ENCODE results near the gene SPAG16.
"Not testable (repeated sequence)": the region's sequence is repeated elsewhere in the genome, so short reads cannot be mapped to it uniquely, and the experiment has no call there.

SPAG16 gene

GRCh38 chr2:213408426-213409070 is 124.3 kb downstream of the SPAG16 start:
- not testable (repeated sequence) for DNase-seq (ENCODE audit: low read depth in 2 of 2)

GRCh38 chr2:213410687-213411086 is 126.4 kb downstream of the SPAG16 start:
- not testable (repeated sequence) for DNase-seq (ENCODE audit: low read depth in 2 of 2)

DNA sequence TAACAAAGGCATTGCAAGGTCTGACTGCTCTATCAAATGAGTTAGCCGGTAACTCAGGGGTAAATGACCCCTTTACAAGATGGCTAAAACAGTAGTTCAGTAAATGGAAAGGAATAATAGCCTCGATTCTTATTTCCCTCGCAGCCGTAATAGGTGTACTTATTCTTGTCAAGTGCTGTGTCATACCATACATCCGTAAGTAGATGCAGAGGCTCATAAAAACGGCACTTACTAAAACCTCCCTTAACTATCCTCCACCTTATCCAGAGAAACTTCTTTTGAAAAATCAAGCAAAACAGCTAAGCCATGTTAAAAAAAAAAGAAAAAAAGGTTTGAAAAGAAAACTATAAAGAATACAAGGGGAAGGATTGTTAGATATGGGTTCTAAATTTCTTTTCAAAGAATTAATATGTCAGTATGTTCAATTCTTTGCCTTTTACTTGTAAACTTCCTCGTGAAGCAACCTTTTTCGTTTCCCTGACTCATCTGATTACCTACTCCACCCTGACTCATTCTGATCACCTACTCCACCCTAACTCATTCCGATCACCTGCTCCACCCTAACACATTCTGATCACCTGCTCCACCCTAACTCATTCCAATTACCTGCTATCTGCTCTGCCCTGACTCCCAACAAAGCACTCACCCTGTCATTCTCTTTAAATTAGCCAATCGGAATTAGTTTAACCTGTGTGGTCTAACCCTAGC is 127.5 kb downstream of the SPAG16 start:
- DNase-seq (ENCODE audit: low read depth in 2 of 2): no peak

- DNase-seq (ENCODE audit: low read depth in 2 of 2): no peak
Observed at GRCh38 chr2:213415093-213415492, 130.8 kb downstream of the SPAG16 start.

DNA sequence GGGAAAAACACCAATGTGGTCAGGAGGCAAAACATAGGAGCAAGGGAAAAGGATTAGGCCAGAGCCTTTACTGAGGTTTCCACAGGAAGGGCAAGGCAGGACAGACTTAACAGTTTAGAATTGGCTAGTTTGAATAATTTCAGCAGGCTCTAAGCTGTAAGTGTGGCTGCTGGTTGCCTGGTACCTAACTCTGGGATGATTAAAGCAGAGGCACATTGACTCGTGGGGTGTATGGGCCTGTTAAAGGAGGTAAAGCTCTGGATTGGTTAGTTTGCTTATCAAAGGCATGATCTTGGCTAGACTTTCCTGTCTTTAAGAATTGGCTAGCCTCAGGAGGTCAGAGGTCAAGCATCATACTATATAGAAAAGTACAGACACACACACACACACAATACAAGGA is 132.6 kb downstream of the SPAG16 start:
- no peak for DNase-seq (ENCODE audit: low read depth in 2 of 2)

GRCh38 chr2:213419980-213420379 is 135.7 kb downstream of the SPAG16 start:
- no peak for DNase-seq (ENCODE audit: low read depth in 2 of 2)

DNA sequence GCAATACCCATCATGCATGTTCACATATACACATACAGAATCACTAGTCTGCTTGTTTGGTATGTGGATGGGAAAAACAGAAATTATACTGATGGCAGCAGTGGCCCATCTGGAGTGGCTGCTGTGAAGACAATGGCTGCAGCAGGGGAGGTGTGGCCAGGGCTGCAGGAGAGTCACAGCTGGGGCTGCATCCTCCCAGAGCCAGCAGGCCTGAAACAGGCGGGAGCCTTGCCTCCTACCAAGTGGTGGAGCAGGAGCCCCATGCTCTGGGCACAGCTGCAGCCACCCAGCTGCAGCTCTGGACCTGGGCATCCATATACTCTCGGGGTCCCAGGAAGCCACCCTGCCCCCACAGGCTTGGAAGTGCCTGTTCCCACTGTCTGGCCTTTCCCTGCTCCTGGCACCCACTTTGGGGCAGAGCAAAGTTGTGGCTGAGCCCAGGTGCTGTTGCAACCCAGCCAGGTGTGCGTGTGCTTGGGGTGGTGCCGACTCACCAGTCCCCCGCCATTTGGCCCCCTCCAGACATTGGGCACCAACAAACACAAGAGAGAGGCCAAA is 136.6 kb downstream of the SPAG16 start:
- no peak for DNase-seq (ENCODE audit: low read depth in 2 of 2)

DNA sequence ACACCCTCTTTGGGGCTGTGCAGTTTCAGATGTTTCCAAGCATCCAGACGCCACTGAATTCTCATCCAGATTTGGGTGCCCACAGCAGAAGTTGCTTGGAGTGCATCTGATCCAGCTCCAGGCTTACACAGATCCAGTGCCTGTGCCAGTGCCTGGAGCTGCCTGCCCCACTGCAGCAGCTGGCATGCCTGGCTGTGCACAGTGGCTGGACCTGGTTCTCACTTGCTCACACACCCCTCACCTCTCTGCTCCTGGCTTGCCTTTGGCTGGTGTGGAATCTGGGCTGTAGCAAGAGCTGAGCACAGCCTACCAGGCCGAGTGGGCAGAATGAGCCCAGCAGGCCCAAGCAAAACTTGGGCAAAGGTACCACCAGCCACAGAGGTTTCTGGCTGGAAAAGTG is 137.9 kb downstream of the SPAG16 start:
- no peak for DNase-seq (ENCODE audit: low read depth in 2 of 2)

- DNase-seq (ENCODE audit: low read depth in 2 of 2): no peak
Observed at GRCh38 chr2:213425618-213426017, 141.4 kb downstream of the SPAG16 start.

- no peak for DNase-seq (ENCODE audit: low read depth in 2 of 2)
Observed at GRCh38 chr2:213429516-213429915, 145.3 kb downstream of the SPAG16 start.

GRCh38 chr2:213443921-213444320 is 159.7 kb downstream of the SPAG16 start:
- no peak for DNase-seq (ENCODE audit: low read depth in 2 of 2)

DNA sequence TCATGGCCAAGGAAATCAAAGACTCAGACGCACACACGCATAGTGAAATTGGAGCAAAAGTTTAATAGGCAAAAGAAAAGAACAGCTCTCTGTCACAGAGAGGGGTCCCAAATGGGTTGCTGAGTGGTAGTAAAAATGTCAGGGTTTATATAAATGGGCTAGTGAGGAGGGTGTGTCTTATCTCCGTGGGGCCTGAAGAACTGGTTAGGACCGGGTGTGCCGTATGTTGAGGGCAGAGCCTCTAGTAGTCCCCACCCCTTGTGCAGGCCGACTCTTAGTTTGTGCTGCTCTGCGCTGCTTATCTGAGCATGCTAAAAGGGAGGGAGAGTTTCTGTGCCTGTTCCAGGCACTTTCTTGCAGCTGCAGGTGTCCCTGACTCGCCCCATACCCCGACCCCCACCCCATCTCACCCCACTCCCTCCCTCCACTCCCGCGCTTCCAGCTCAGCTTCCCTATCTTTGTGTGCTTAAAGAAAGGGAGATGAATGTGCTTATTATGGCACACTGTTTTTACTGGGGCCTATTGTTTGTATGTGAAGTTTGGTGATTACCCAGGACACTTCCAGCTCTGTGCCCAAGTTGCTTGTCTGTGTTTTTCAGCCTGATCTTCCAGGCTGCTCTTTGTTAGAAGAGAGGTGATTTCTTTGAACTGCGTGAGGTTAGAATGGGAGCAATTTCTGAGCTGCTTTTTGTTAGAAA is 167.4 kb downstream of the SPAG16 start:
- DNase-seq (ENCODE audit: low read depth in 2 of 2): no peak

GRCh38 chr2:213455316-213456008 is 171.2 kb downstream of the SPAG16 start:
- DNase-seq (ENCODE audit: low read depth in 2 of 2): no peak

- no peak for DNase-seq (ENCODE audit: low read depth in 2 of 2)
Observed at GRCh38 chr2:213475433-213475832, 191.2 kb downstream of the SPAG16 start.

DNA sequence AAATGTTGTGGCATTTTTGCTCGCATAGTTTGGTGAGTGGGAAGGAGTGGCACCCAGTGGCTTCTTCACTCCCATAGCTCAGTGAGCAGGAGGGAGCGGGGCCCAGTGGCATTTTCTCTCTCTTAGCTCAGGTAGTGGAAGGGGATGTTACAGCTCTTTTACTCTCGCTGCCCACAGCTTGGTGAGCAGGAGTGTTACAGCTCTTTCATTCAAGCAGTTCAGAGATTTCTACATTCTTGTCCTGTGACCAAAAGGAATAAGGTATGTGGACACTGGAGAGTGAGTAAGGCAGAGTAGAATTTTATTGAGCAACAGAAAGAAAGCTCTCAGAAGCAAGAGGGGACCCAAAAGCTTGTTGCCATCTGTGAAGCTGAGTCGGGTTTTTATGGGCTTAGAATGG is 192.4 kb downstream of the SPAG16 start:
- DNase-seq (ENCODE audit: low read depth in 2 of 2): no peak

DNA sequence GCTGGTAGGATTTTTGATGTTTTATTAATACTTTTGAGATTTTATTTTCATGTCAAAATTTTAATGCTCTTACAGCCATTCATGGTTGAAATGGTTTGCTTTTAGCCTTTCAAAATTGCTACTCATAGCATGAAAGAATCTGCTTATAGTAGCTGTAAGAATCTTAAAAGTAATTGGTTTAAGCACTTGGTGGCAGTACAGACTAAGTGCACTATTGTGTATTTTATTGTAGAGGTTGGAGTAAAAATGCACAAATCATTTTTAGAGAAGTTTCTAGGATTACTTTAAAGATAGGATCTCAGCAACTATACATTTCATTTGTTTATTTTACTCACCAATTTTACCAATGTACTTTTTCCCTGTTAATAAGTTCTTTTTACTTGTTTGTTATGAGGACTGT is 205.8 kb downstream of the SPAG16 start:
- no peak for DNase-seq (ENCODE audit: low read depth in 2 of 2)

DNA sequence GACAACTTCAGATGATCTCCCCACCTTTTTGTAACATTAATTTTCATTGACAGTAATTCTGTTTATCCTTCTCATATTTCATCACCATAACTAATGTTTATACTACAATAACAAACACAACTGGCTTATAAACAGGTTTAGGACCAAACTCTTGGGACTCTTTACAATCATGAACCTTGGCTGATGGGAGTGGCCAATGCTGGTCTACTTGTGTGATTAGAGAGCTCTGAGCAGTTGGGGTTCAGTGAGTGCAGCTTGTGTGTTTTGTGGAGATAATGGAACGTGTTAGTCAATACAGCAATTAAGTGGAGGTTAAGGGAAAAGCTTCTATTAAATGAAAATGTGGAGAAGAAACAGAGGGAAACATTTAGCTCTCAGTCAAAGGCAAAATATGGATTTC is 207.1 kb downstream of the SPAG16 start:
- DNase-seq (ENCODE audit: low read depth in 2 of 2): no peak

DNA sequence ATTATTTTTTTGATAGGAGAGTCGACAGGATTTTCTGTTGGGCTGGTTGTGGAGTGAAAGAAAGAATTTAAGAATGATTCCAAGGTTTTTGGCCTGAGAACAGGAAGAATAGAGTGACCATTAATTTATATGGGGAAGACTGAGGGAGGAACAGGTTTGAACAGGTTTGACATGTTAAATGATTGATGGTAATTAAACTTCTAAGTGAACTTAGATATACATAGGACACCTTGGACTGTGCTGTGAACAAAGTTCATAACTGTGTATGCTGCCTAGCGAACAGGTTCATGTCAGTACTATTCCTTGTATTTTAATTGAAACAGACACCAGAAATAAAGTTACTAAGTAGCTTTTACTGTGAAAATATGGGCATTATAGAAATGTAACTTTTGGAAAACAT is 212.0 kb downstream of the SPAG16 start:
- DNase-seq (ENCODE audit: low read depth in 2 of 2): no peak

GRCh38 chr2:213500881-213501280 is 216.6 kb downstream of the SPAG16 start:
- DNase-seq (ENCODE audit: low read depth in 2 of 2): no peak

DNA sequence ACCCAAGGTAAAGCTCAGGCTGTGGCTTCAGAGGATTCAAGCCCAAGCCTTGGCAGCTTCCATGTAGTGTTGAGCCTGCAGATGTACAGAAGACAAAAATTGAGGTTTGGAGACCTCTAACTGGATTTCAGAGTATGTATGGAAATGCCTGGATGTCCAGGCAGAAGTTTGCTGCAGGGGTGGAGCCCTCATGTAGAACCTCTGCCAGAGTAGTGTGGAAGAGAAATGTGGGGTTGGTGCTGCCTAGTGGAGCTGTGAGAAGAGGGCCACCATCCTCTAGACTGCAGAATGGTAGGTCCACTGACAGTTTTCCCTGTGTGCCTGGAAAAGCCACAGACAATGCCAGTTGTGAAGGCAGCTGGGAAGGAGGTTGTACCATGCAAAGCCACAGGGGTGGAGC is 239.9 kb downstream of the SPAG16 start:
- no peak for DNase-seq (ENCODE audit: low read depth in 2 of 2)

DNA sequence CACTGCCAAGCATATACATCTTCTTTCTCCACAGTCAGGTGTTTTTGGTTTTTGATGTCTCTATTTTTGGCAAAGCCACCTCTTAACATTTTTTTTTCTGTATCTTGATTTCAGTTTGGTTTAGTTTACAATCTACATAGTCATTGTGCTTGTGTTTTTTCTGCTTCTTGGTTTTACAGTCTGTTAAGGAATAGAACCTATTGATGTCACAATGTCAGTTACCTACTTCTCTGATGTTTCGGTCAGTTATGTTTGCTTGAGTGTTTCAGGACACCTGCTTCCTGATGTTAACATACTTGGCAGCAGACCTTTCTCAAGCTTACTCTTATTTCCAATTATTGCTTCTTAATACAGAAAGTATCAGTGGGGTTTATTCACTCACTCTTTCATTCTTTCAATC is 253.3 kb downstream of the SPAG16 start:
- no peak for DNase-seq (ENCODE audit: low read depth in 2 of 2)

- DNase-seq (ENCODE audit: low read depth in 2 of 2): no peak
Observed at GRCh38 chr2:213544940-213545339, 260.7 kb downstream of the SPAG16 start.

Data from activated CD8-positive, alpha-beta memory T cell treated with anti-CD3 and anti-CD28 coated beads for 4 hours (primary cell).